OCI-LY1 (cell line): ENCODE measurements around the gene SULF2.

Experiments used
- H2AFZ ChIP-seq: fragments of 200-600 bp; sonication (generic), shearing (Covaris generic); 2 replicates; pipeline ENCODE4 v1.6.0; 2014; ENCODE audit warnings: antibody characterized with exemption, mild to moderate bottlenecking, low read length
- H3F3A ChIP-seq: fragments of 200-600 bp; sonication (generic), shearing (Covaris generic); 2 replicates; pipeline ENCODE4 v1.6.0; 2014; ENCODE audit warnings: mild to moderate bottlenecking, antibody characterized with exemption, low read length, moderate library complexity; ENCODE audit not compliant: insufficient read depth
- H3K27ac ChIP-seq: fragments of 200-600 bp; sonication (generic); 2 replicates; pipeline ENCODE4 v1.5.1; 2014; ENCODE audit warnings: low read length, mixed run types, mild to moderate bottlenecking, low read depth; ENCODE audit not compliant: poor library complexity, severe bottlenecking
- H3K27me3 ChIP-seq: fragments of 200-600 bp; sonication (generic); 2 replicates; pipeline ENCODE4 v1.6.0; 2014; ENCODE audit warnings: antibody characterized with exemption, mild to moderate bottlenecking, low read length, moderate library complexity; ENCODE audit not compliant: insufficient read depth
- H3K36me3 ChIP-seq: fragments of 200-600 bp; sonication (generic); 2 replicates; pipeline ENCODE4 v1.6.1; 2014; ENCODE audit warnings: mild to moderate bottlenecking, antibody characterized with exemption, low read length, moderate library complexity, mixed read lengths; ENCODE audit not compliant: insufficient read depth
- H3K4me1 ChIP-seq: fragments of 200-600 bp; sonication (generic); 2 replicates; pipeline ENCODE4 v1.5.1; 2014; ENCODE audit warnings: mild to moderate bottlenecking, low read length, moderate library complexity; ENCODE audit not compliant: insufficient read depth, severe bottlenecking
- H3K4me2 ChIP-seq: fragments of 200-600 bp; sonication (generic), shearing (Covaris generic); 2 replicates; pipeline ENCODE4 v1.6.1; 2014; ENCODE audit warnings: low read length
- H3K4me3 ChIP-seq: fragments of 200-600 bp; sonication (generic); 2 replicates; pipeline ENCODE4 v1.5.1; 2014; ENCODE audit warnings: low read length, low read depth, mild to moderate bottlenecking, mixed read lengths; ENCODE audit not compliant: poor library complexity, severe bottlenecking
- H3K79me2 ChIP-seq: fragments of 200-600 bp; shearing (Covaris generic); 2 replicates; pipeline ENCODE4 v1.6.1; 2016; ENCODE audit warnings: mixed run types, low read length, mixed read lengths; ENCODE audit not compliant: insufficient read depth
- H3K9ac ChIP-seq: fragments of 200-600 bp; sonication (generic), shearing (Covaris generic); 2 replicates; pipeline ENCODE4 v1.6.1; 2014; ENCODE audit warnings: mild to moderate bottlenecking, low read length, mixed read lengths
- H3K9me2 ChIP-seq: fragments of 200-600 bp; sonication (generic), shearing (Covaris generic); 2 replicates; pipeline ENCODE4 v1.6.1; 2014; ENCODE audit warnings: low read depth, mild to moderate bottlenecking, low read length, mixed read lengths
- H3K9me3 ChIP-seq: fragments of 200-600 bp; shearing (Covaris generic); 2 replicates; pipeline ENCODE4 v1.6.1; 2014; ENCODE audit warnings: low read length, mixed read lengths
- H4K20me1 ChIP-seq: fragments of 200-600 bp; sonication (generic), shearing (Covaris generic); 2 replicates; pipeline ENCODE4 v1.6.0; 2016; ENCODE audit warnings: mild to moderate bottlenecking, low read length; ENCODE audit not compliant: insufficient read depth
- CTCF ChIP-seq: fragments of 200-600 bp; sonication (generic), shearing (Covaris generic); IDR thresholded peaks from 2 replicates; pipeline ENCODE4 v1.5.1; 2017; ENCODE audit warnings: mild to moderate bottlenecking, antibody characterized with exemption, low read length, moderate library complexity, mixed read lengths
- EZH2 ChIP-seq: fragments of 200-600 bp; sonication (generic), shearing (Covaris generic); IDR thresholded peaks from 2 replicates; pipeline ENCODE4 v1.8.0; 2017; ENCODE audit warnings: borderline replicate concordance, mixed run types, mild to moderate bottlenecking, antibody characterized with exemption, low read length, moderate library complexity, mixed read lengths

The SULF2 gene

GRCh38 chr20:47751449-47751848 is 33.8 kb downstream of the SULF2 start:
- Histone ChIP-seq H3K36me3 (no peaks in the 10 kb centered on the region), H3K27me3 (0 out of 2 replicates have a peak, but pooled peaks cover 11% of the 10 kb centered on the region), H3F3A (no peaks in the 10 kb centered on the region)

GRCh38 chr20:47749339-47749738 is 35.9 kb downstream of the SULF2 start:
- Histone ChIP-seq H3K9ac (no peak overlapping the region), H3K4me3 (no peak overlapping the region), H3K9me3 (no peaks in the 10 kb centered on the region), H3K4me1 (no peaks in the 10 kb centered on the region), H3K36me3 (no peaks in the 10 kb centered on the region), H3K9me2 (no peaks in the 10 kb centered on the region), H3K79me2 (no peaks in the 10 kb centered on the region), H4K20me1 (no peaks in the 10 kb centered on the region), H3K4me2 (no peak overlapping the region), H3K27ac (no peak overlapping the region), H2AFZ (no peak overlapping the region), H3F3A (no peaks in the 10 kb centered on the region), H3K27me3 (0 out of 2 replicates have a peak, but pooled peaks cover 4% of the 10 kb centered on the region)
- no peak for TF ChIP-seq CTCF
- no peak for TF ChIP-seq EZH2

More at GRCh38 chr20:47751449-47751848, 33.8 kb downstream of the SULF2 start:
- Histone ChIP-seq H3K9me3 (no peaks in the 10 kb centered on the region), H3K4me2 (no peak overlapping the region), H3K4me3 (no peak overlapping the region), H3K27ac (no peak overlapping the region), H4K20me1 (no peaks in the 10 kb centered on the region), H3K79me2 (no peaks in the 10 kb centered on the region), H3K9ac (no peak overlapping the region), H3K9me2 (no peaks in the 10 kb centered on the region), H2AFZ (no peak overlapping the region), H3K4me1 (no peaks in the 10 kb centered on the region)
- TF ChIP-seq CTCF (no peak), EZH2 (no peak)

GRCh38 chr20:47748823-47749222 is 36.5 kb downstream of the SULF2 start:
- H3K27ac ChIP-seq = no peak overlapping the region
- no peak overlapping the region for H2AFZ ChIP-seq
- no peaks in the 10 kb centered on the region for H3K79me2 ChIP-seq
- H3K4me2 ChIP-seq = no peak overlapping the region
- no peaks in the 10 kb centered on the region for H3K9me3 ChIP-seq
- TF ChIP-seq CTCF (no peak), EZH2 (no peak)
- H3K9me2 ChIP-seq = no peaks in the 10 kb centered on the region
- no peak overlapping the region for H3K9ac ChIP-seq
- H4K20me1 ChIP-seq = no peaks in the 10 kb centered on the region
- H3K36me3 ChIP-seq = no peaks in the 10 kb centered on the region
- H3K4me3 ChIP-seq = no peak overlapping the region
- no peaks in the 10 kb centered on the region for H3F3A ChIP-seq
- no peaks in the 10 kb centered on the region for H3K4me1 ChIP-seq
- 0 out of 2 replicates have a peak, but pooled peaks cover 4% of the 10 kb centered on the region for H3K27me3 ChIP-seq
